K562 (cell line): ENCODE data around the gene GLIS1. TPM values are rescaled to one million over a fixed set of nuclear protein-coding genes. Genes with fewer than 3 reads are reported as not detected.

Experiments used
- ATAC-seq: fragments of 200-7000 bp; cut with Tn5 transposase; 3 replicates; pipeline ENCODE4 v1.9.1; 2020; ENCODE audit warnings: moderate library complexity
- BruUV-seq: library from RNA; stranded (reverse); fragments of 400-500 nt; replicated peaks from 2 replicates; lab custom pipeline; 2021; lab: Mats Ljungman, UMichigan
- CTCF ChIA-PET: fragments of 300-600 bp; formaldehyde crosslinking; extraction: SDS; loops from one replicate; lab custom pipeline; 2021; ENCODE audit warnings: low intra/inter-chr PET ratio; lab: Yijun Ruan, JAX
- POLR2A ChIA-PET: fragments of 300-600, 350-650 bp; sonication (Branson Sonifier 250); formaldehyde crosslinking; extraction: SDS; loops from one replicate; lab custom pipeline; 2021; ENCODE audit warnings: antibody characterized with exemption, inconsistent platforms; lab: Yijun Ruan, JAX
- DNase-seq, 4 experiments: peaks; one replicate each; pipeline versions ENCODE4 v3.0.0 to v3.0.0-alpha.2; 2011 to 2018; ENCODE audit warnings: low spot score in 3 of 4, mixed read lengths in 3 of 4; ENCODE audit errors: extremely low read depth in 1 of 4
- FAIRE-seq: peaks from 2 replicates; lab custom pipeline; 2011; peaks lifted over from hg19 to GRCh38; lab: Jason Lieb, UNC
- H2AFZ ChIP-seq: 2 replicates; pipeline ENCODE4 v1.6.0; 2011; ENCODE audit warnings: low read depth, low read length, control low read depth, inconsistent platforms
- H3K27ac ChIP-seq: fragments of 200-600 bp; 3 replicates; pipeline ENCODE4 v1.8.0; 2011; ENCODE audit warnings: low read depth, mild to moderate bottlenecking, control low read depth, inconsistent platforms, low read length, moderate library complexity, mixed read lengths; ENCODE audit errors: extremely low read depth
- H3K27me3 ChIP-seq, 2 experiments: fragments of 300-600 bp in 1 of 2; 2 replicates in 1 of 2; 3 replicates in 1 of 2; pipeline versions ENCODE4 v1.6.0 to v1.8.0; 2011; ENCODE audit warnings: inconsistent platforms in 2 of 2, low read length in 2 of 2, mild to moderate bottlenecking in 1 of 2, mixed read lengths in 1 of 2, moderate library complexity in 1 of 2; ENCODE audit not compliant: control insufficient read depth in 2 of 2, insufficient read depth in 2 of 2
- H3K36me3 ChIP-seq: fragments of 300-600 bp; 3 replicates; pipeline ENCODE4 v1.8.0; 2011; ENCODE audit warnings: mild to moderate bottlenecking, low read length, inconsistent platforms; ENCODE audit not compliant: control insufficient read depth, insufficient read depth
- H3K4me1 ChIP-seq, 2 experiments: fragments of 200-600 bp in 1 of 2; replicated peaks in 1 of 2; 2 replicates in 1 of 2; 3 replicates in 1 of 2; pipeline versions ENCODE4 v1.5.1 to v1.8.0; 2011; ENCODE audit warnings: inconsistent platforms in 2 of 2, low read length in 2 of 2, mild to moderate bottlenecking in 1 of 2, mixed read lengths in 1 of 2, moderate library complexity in 1 of 2; ENCODE audit not compliant: control insufficient read depth in 2 of 2, insufficient read depth in 2 of 2
- H3K4me2 ChIP-seq: 2 replicates; pipeline ENCODE4 v1.6.1; 2011; ENCODE audit warnings: low read length, control low read depth, inconsistent platforms, mixed read lengths; ENCODE audit not compliant: insufficient read depth
- H3K4me3 ChIP-seq: fragments of 200-600 bp; sonication (generic), shearing (Covaris generic); 2 replicates; pipeline ENCODE4 v1.5.1; 2016; ENCODE audit warnings: control low read depth, inconsistent platforms
- H3K79me2 ChIP-seq: fragments of 200-600 bp; 3 replicates; pipeline ENCODE4 v1.8.0; 2011; ENCODE audit warnings: low read length, inconsistent platforms; ENCODE audit not compliant: control insufficient read depth, insufficient read depth
- H3K9ac ChIP-seq, 2 experiments: 2 replicates each; pipeline versions ENCODE4 v1.6.0 to v1.6.1; 2011; ENCODE audit warnings: low read depth in 2 of 2, low read length in 2 of 2, control low read depth in 1 of 2, inconsistent platforms in 1 of 2, mild to moderate bottlenecking in 1 of 2, mixed read lengths in 1 of 2; ENCODE audit not compliant: insufficient read depth in 1 of 2
- H3K9me1 ChIP-seq: one replicate; pipeline ENCODE4 v1.6.0; 2011; ENCODE audit warnings: inconsistent platforms, mild to moderate bottlenecking, low read length, moderate library complexity; ENCODE audit not compliant: control insufficient read depth, insufficient read depth
- H3K9me3 ChIP-seq: replicated peaks from 2 replicates; pipeline ENCODE4 v1.5.1; 2011; ENCODE audit warnings: low read depth, low read length, inconsistent platforms; ENCODE audit not compliant: control insufficient read depth, insufficient read depth
- H4K20me1 ChIP-seq: replicated peaks from 2 replicates; pipeline ENCODE4 v1.6.1; 2011; ENCODE audit warnings: low read length, inconsistent platforms, mixed read lengths; ENCODE audit not compliant: control insufficient read depth, insufficient read depth
- CCNT2 ChIP-seq: IDR thresholded peaks from 2 replicates; pipeline ENCODE4 v1.6.1; 2011; ENCODE audit warnings: borderline replicate concordance, low read depth, mild to moderate bottlenecking, moderate library complexity, mixed read lengths, low read length; ENCODE audit not compliant: insufficient read length; ENCODE audit errors: extremely low read depth
- NCOA4 ChIP-seq: fragments of 450-650 bp; IDR thresholded peaks from 2 replicates; pipeline ENCODE4 v1.6.1; 2018; ENCODE audit warnings: mild to moderate bottlenecking; ENCODE audit not compliant: partially characterized antibody
- NR2C1 ChIP-seq, 2 experiments: fragments of 450-650 bp; IDR thresholded peaks; 2 replicates each; pipeline ENCODE4 v1.6.1; 2017; ENCODE audit warnings: mild to moderate bottlenecking in 2 of 2, antibody characterized with exemption in 1 of 2, inconsistent platforms in 1 of 2, missing compliant biosample characterization in 1 of 2, missing genetic modification characterization in 1 of 2
- RBBP5 ChIP-seq: fragments of 200-600 bp; sonication (generic); IDR thresholded peaks from 2 replicates; pipeline ENCODE4 v1.6.1; 2012; ENCODE audit warnings: borderline replicate concordance, mild to moderate bottlenecking, low read length, control low read depth, inconsistent platforms; ENCODE audit not compliant: insufficient read depth, poor library complexity, severe bottlenecking
- RNF2 ChIP-seq: sonication (generic); IDR thresholded peaks from 2 replicates; pipeline ENCODE4 v1.6.1; 2016
- SREBF2 ChIP-seq: sonication (generic); formaldehyde crosslinking; IDR thresholded peaks from 2 replicates; pipeline ENCODE4 v1.4.0; 2020; ENCODE audit warnings: mild to moderate bottlenecking, missing genetic modification reagents
- STAT5B ChIP-seq: fragments of 250-450 bp; sonication (Bioruptor Pico); IDR thresholded peaks from 2 replicates; pipeline ENCODE4 v1.8.0; 2021; ENCODE audit warnings: mild to moderate bottlenecking, inconsistent platforms
- ZNF253 ChIP-seq: fragments of 250-450 bp; sonication (Bioruptor Pico); conservative IDR thresholded peaks from 2 replicates; pipeline ENCODE4 v1.6.1; 2021; ENCODE audit warnings: mild to moderate bottlenecking
- ZNF263 ChIP-seq: sonication (generic); formaldehyde crosslinking; IDR thresholded peaks from 2 replicates; pipeline ENCODE4 v1.8.0; 2022; ENCODE audit warnings: mild to moderate bottlenecking, missing genetic modification reagents, borderline replicate concordance
- ZNF780A ChIP-seq: fragments of 250-450 bp; sonication (Bioruptor Pico); IDR thresholded peaks from 2 replicates; pipeline ENCODE4 v1.5.0; 2021; ENCODE audit warnings: mild to moderate bottlenecking
- WGBS: fragments of 100-300 bp; shearing (Covaris generic); methylation state at CpG from one replicate; pipeline ENCODE4 v1.1.6; 2016; ENCODE audit warnings: low coverage, mixed read lengths; ENCODE audit not compliant: insufficient coverage; ENCODE audit errors: missing lambda C conversion rate; 5-methylcytosine and 5-hydroxymethylcytosine counted together
- in situ Hi-C: fragments of 300-500 bp; cut with MboI; formaldehyde crosslinking; loops from 4 replicates; pipeline ENCODE4 v1.15.0; 2018; ENCODE audit warnings: inconsistent platforms, mixed read lengths
- intact Hi-C: fragments of 100-400 bp; cut with micrococcal nuclease; formaldehyde crosslinking; loops from 2 replicates; pipeline ENCODE4 v1.14.2; 2022
- polyA plus RNA-seq, 8 experiments: library from polyadenylated mRNA; depleted of rRNA in 4 of 8; stranded (reverse) in 5 of 8; unstranded in 3 of 8; fragments of >200 nt; fragmentation: Nextera tagmentation in 2 of 8; fragmentation: Illumina TruSeq in 1 of 8; extraction: Ambion mirVana in 2 of 8; extraction: Trizol in 1 of 8; gene quantifications; 2 replicates each; pipeline versions ENCODE4 v1.2.1 to v1.2.3, GENCODE V29; 2011 to 2014; ENCODE audit warnings: inconsistent platforms in 1 of 8, missing spikeins in 1 of 8
- total RNA-seq, 7 experiments: library from RNA; depleted of rRNA in 6 of 7; stranded (reverse); fragments of >200 nt in 6 of 7; fragmentation: Illumina TruSeq in 2 of 7; extraction: Trizol in 2 of 7; gene quantifications; 2 replicates each; pipeline versions ENCODE4 v1.2.1 to v1.2.3, GENCODE V29; 2011 to 2021; ENCODE audit warnings: low replicate concordance in 1 of 7
- TF ChIP-seq, protein P1 (sequence below): sonication (generic); formaldehyde crosslinking; IDR thresholded peaks from 2 replicates; pipeline ENCODE4 v1.8.1; 2022; ENCODE audit warnings: missing genetic modification reagents

GLIS1 gene
- total and polyA plus RNA-seq, 9 of the 15 experiments (the other 6 are each of a cell fraction or from before 2014, with no cell fraction given): not detected

DNA sequence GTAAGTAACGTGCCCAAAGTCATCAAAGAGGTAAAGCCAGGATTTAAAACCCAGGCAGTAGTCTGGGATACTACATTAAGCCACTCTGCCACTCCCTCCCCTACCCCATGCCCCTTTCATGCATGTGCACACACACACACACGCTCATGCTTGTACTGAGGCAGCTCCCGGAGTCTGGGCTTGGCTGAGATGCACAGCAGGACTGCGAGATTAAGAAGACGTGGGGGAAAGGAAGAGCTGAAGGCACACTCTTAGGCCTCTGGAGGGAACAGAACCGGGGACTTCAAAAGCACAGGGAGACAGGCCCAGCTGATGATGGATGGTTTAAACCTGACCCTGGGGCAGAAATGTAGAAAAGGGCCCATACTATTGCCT, 98.3 kb downstream of the GLIS1 start:
- no peak for ATAC-seq
- whole genome bisulfite sequencing: 0% methylated on average over 6 of the region's 6 CpGs
- in situ Hi-C loops: no loop called here
- no peaks in the 10 kb centered on the region for H3K4me1 ChIP-seq
- intact Hi-C loops: no loop called here
- peaks cover 25 to 77% of the 10 kb centered on the region in 2 experiments for H3K27me3 ChIP-seq
- H3K79me2 ChIP-seq: no peaks in the 10 kb centered on the region
- H3K27ac ChIP-seq: no peak overlapping the region
- peaks cover 19% of the 10 kb centered on the region; the same call in 1 of the 2 replicates for H4K20me1 ChIP-seq
- BruUV-seq: no TSS peak
- ChIA-PET POLR2A (interaction anchor here (1.2 to 1.7 kb wide), 2 partner anchors 34 to 177 kb away, joined by 3 to 4 read pairs; no protein-coding TSS in a partner anchor), CTCF (no interaction called here)
- no peak overlapping the region for H3K4me3 ChIP-seq
- H3K9me1 ChIP-seq: no peaks in the 10 kb centered on the region
- no peak overlapping the region for H2AFZ ChIP-seq
- no peak for FAIRE-seq
- H3K4me2 ChIP-seq: no peak overlapping the region
- TF ChIP-seq, protein P1, sequence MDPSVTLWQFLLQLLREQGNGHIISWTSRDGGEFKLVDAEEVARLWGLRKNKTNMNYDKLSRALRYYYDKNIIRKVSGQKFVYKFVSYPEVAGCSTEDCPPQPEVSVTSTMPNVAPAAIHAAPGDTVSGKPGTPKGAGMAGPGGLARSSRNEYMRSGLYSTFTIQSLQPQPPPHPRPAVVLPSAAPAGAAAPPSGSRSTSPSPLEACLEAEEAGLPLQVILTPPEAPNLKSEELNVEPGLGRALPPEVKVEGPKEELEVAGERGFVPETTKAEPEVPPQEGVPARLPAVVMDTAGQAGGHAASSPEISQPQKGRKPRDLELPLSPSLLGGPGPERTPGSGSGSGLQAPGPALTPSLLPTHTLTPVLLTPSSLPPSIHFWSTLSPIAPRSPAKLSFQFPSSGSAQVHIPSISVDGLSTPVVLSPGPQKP (CRISPR knock-in tag): no peak
- TF ChIP-seq CCNT2 (no peak), ZNF780A (CRISPR knock-in tag) (no peak), NCOA4 (no peak), SREBF2 (CRISPR knock-in tag) (no peak), ZNF253 (no peak), RBBP5 (no peak), NR2C1 (IDR thresholded peaks at IDR 0.05) (no peak), NR2C1 (tag; IDR thresholded peaks at IDR 0.05) (no peak), STAT5B (no peak), RNF2 (no peak), ZNF263 (CRISPR knock-in tag) (no peak)
- H3K9ac ChIP-seq: no peak overlapping the region
- DNase-seq: no peak
- H3K36me3 ChIP-seq: no peaks in the 10 kb centered on the region
- H3K9me3 ChIP-seq: no peaks in the 10 kb centered on the region
